CD4-positive, alpha-beta T cell treated with Interleukin-17A for 4 hours (primary cell): Measurements from ENCODE around the gene HECW1.
A peak's percentile ranks its signal among the peaks of the same experiment; 100 is the strongest.

Source experiments
- DNase-seq: peaks from one replicate; pipeline ENCODE4 v3.0.0-alpha.2; 2020; ENCODE audit warnings: mixed read lengths

Gene HECW1

GRCh38 chr7:43444711-43445578 lies 332.5 kb downstream of the HECW1 start:
- no peak for DNase-seq

DNA sequence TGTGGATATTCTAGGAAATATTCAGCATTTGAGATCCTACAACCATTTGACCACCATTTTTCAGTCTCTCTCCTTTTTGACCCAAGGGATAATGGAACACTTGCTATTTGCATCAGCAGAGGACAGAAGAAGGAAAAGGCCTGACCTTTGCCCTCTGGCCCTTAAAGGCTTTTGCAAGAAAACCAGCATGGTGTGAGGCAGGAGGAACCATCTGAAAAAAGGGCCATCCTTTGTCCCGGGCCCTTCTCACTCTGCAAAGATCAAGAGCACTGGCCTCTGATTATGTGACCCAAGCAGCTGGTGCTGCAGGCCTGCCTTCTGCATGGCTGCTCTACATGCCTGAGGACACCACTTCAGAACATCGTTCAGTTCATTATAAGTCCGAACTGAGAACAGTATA lies 337.1 kb downstream of the HECW1 start:
- no peak for DNase-seq

DNA sequence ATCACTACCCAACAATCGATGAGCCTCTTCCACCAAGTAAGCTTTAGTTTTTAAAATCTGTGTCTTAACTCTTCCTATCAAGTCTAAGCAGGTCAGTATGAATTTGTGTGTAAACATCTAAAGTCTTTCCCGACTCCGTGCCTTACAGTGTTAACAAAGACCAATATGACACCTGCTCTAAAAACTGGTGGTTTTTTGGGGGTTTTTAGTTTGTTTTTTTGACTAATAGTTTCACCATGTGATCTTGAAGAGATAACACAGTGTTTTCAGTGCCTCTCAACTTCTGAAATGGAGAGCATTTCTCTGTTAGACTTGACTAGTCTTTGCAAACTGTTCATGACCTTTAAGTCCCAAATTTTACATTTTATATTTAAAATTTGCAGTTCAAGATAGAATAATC lies 338.4 kb downstream of the HECW1 start:
- DNase-seq = no peak

- DNase-seq = no peak
Measured at GRCh38 chr7:43454936-43455518, 342.6 kb downstream of the HECW1 start.

DNA sequence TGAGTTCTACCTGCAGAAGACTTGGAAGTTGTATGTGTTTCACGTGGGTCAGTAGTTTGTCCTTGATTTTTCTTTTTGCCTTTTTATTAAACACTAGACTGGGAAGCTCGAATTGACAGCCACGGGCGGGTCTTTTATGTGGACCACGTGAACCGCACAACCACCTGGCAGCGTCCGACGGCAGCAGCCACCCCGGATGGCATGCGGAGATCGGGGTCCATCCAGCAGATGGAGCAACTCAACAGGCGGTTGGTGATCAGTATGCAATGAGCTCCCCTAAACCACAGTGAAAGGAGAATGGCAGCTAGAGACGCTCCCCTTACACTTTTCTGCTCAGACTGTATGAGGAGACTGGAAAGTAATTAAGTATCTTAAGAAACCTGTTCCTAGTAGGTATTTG lies 343.8 kb downstream of the HECW1 start:
- peak; percentile 8 for DNase-seq

DNA sequence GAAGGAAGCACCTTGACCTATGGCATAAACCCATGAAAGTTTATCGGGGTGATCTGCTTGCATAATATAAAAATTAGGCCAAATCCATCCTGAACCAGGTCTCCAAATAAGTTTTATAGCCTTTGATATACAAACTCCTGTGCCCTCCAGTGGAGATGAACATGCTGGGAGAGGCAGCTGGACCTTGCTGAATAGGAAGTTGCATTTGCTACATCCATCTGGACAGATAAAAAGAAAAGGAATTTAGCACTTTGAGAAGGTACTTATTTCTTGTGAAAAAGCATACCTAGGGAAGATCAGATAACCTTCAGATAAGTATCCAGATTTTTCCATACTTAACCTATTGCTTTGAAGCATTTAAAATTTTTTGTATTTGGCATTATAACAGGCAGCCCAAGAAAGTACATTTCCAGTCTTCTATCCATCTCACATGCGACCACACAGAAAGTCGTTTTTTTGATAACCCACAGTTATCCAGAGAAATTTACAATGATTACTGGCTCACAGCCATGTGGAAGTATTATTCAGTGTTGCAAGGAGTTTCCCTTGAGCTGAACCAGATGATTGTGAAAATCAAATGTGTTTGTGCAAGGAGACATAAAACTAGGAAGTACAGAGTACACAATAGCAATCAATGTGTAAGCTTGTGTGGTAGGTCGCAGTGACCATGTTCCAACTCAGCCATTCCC lies 346.0 kb downstream of the HECW1 start:
- no peak for DNase-seq

DNA sequence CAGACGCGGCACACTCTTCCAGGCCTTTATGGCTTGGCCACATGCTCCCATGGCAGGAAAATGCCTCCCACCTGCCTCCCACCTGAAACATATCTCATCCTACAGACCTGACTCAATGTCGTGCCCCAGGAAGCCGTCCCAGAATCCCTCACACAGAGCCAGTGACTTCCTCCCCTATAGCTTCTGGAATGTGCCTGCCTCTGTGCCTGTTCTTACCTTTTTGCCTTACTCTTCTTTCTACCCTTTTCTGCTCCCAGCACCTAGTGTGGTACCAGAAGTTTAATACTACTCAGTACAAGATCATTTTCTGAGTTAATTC lies 346.5 kb downstream of the HECW1 start:
- DNase-seq = no peak

GRCh38 chr7:43460733-43461348 lies 348.4 kb downstream of the HECW1 start:
- DNase-seq = no peak

- no peak for DNase-seq
Measured at GRCh38 chr7:43461349-43462024, 349.0 kb downstream of the HECW1 start.

GRCh38 chr7:43462836-43463235 lies 350.4 kb downstream of the HECW1 start:
- DNase-seq = no peak

GRCh38 chr7:43463401-43463980 lies 351.0 kb downstream of the HECW1 start:
- no peak for DNase-seq

- DNase-seq = no peak
Measured at GRCh38 chr7:43465581-43466554, 353.4 kb downstream of the HECW1 start.

DNA sequence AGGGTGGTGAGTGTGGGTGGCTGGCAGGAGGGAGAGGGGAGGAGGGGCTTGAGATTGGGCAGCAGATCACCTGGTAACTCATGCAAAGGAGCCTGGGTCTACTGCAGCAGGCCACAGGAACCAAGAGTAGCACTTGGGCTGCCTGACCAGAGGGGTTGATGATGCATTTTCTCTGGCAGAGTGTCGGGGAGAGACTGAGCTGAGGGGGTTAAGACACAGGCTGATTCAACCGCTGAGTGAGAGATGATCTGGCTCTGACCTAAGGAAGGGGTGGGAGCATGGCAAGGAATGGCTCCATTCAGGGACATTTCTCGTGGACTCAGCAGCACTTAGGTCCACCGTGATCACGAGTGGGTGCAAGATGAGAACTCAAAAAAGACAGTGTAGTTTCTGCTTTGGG lies 355.0 kb downstream of the HECW1 start:
- no peak for DNase-seq

- no peak for DNase-seq
Measured at GRCh38 chr7:43467846-43468245, 355.4 kb downstream of the HECW1 start.

- DNase-seq = no peak
Measured at GRCh38 chr7:43469051-43469450, 356.6 kb downstream of the HECW1 start.

GRCh38 chr7:43470110-43470509 lies 357.7 kb downstream of the HECW1 start:
- DNase-seq = no peak

DNA sequence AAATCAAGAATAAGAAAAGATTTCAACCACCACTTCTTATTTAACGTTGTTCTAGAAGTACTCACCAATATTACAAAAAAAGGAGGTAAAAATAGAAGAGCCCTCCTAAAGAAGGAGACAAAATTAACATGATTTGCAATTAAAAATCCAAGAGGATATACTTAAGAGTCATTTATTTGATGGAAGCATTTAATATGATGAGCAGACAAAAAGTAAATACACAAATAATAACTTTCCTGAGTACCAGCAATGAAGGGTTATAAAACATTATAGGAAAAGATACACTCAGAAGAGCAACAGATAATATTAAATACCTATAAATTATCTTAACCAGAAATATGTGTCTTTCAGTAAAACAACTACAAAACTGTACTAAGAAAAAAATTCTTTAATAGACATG lies 363.5 kb downstream of the HECW1 start:
- DNase-seq = no peak

- DNase-seq = no peak
Measured at GRCh38 chr7:43476896-43477295, 364.4 kb downstream of the HECW1 start.

- DNase-seq = no peak
Measured at GRCh38 chr7:43479042-43479441, 366.6 kb downstream of the HECW1 start.

- DNase-seq = no peak
Measured at GRCh38 chr7:43479543-43479942, 367.1 kb downstream of the HECW1 start.

- DNase-seq = no peak
Measured at GRCh38 chr7:43480581-43480980, 368.1 kb downstream of the HECW1 start.
